Trophoblast cell (in vitro differentiated cells and primary cell): ENCODE data around the gene ATP2C2.

Experiments
- DNase-seq, 2 donors: peaks; one replicate each; pipeline ENCODE4 v3.0.0-alpha.2; 2016
- H2AFZ ChIP-seq: 2 replicates; pipeline ENCODE4 v1.6.1; 2013; ENCODE audit warnings: low read length, moderate library complexity, mild to moderate bottlenecking; ENCODE audit not compliant: insufficient read depth, poor library complexity
- H2AK5ac ChIP-seq: 2 replicates; pipeline ENCODE4 v1.6.1; 2013; ENCODE audit warnings: mild to moderate bottlenecking, low read length
- H2BK120ac ChIP-seq: 2 replicates; pipeline ENCODE4 v1.6.1; 2013; ENCODE audit warnings: low read length, mild to moderate bottlenecking, moderate library complexity; ENCODE audit not compliant: insufficient read depth, poor library complexity
- H2BK12ac ChIP-seq: 2 replicates; pipeline ENCODE4 v1.6.1; 2013; ENCODE audit warnings: mild to moderate bottlenecking, low read length, moderate library complexity
- H2BK5ac ChIP-seq: 2 replicates; pipeline ENCODE4 v1.6.1; 2013; ENCODE audit warnings: low read length, low read depth, moderate library complexity, mild to moderate bottlenecking; ENCODE audit not compliant: poor library complexity
- H3K14ac ChIP-seq: 2 replicates; pipeline ENCODE4 v1.6.1; 2013; ENCODE audit warnings: mild to moderate bottlenecking, low read length
- H3K18ac ChIP-seq: 2 replicates; pipeline ENCODE4 v1.6.1; 2013; ENCODE audit warnings: mild to moderate bottlenecking, low read length
- H3K23ac ChIP-seq: 2 replicates; pipeline ENCODE4 v1.6.1; 2013; ENCODE audit warnings: low read length
- H3K27ac ChIP-seq: 2 replicates; pipeline ENCODE4 v1.5.1; 2013; ENCODE audit warnings: low read depth, mild to moderate bottlenecking, inconsistent platforms, low read length, moderate library complexity
- H3K27me3 ChIP-seq: 2 replicates; pipeline ENCODE4 v1.6.1; 2013; ENCODE audit warnings: inconsistent platforms, mild to moderate bottlenecking, low read length, moderate library complexity; ENCODE audit not compliant: insufficient read depth
- H3K36me3 ChIP-seq, 2 experiments: 1 replicate in 1 of 2; 2 replicates in 1 of 2; pipeline ENCODE4 v1.6.1; 2013; ENCODE audit warnings: low read length in 2 of 2, mild to moderate bottlenecking in 2 of 2, moderate library complexity in 1 of 2; ENCODE audit not compliant: insufficient read depth in 2 of 2, control insufficient read depth in 1 of 2
- H3K4ac ChIP-seq: 2 replicates; pipeline ENCODE4 v1.6.1; 2013; ENCODE audit warnings: low read depth, mild to moderate bottlenecking, low read length, moderate library complexity
- H3K4me1 ChIP-seq, 2 experiments: 1 replicate in 1 of 2; 2 replicates in 1 of 2; pipeline ENCODE4 v1.6.1; 2013; ENCODE audit warnings: low read length in 2 of 2, mild to moderate bottlenecking in 2 of 2, moderate library complexity in 1 of 2; ENCODE audit not compliant: insufficient read depth in 2 of 2, control insufficient read depth in 1 of 2
- H3K4me2 ChIP-seq: 2 replicates; pipeline ENCODE4 v1.6.1; 2013; ENCODE audit warnings: inconsistent platforms, mild to moderate bottlenecking, low read length, moderate library complexity
- H3K4me3 ChIP-seq: 2 replicates; pipeline ENCODE4 v1.5.1; 2013; ENCODE audit warnings: mild to moderate bottlenecking, low read depth, low read length, inconsistent platforms
- H3K79me1 ChIP-seq: one replicate; pipeline ENCODE4 v1.6.1; 2013; ENCODE audit warnings: low read length
- H3K79me2 ChIP-seq: 2 replicates; pipeline ENCODE4 v1.6.1; 2013; ENCODE audit warnings: low read length, mild to moderate bottlenecking; ENCODE audit not compliant: control insufficient read depth, insufficient read depth, poor library complexity
- H3K9ac ChIP-seq: 2 replicates; pipeline ENCODE4 v1.6.1; 2013; ENCODE audit warnings: mild to moderate bottlenecking, low read length
- H3K9me3 ChIP-seq: 2 replicates; pipeline ENCODE4 v1.6.1; 2013; ENCODE audit warnings: low read depth, mild to moderate bottlenecking, control low read depth, inconsistent platforms, low read length; ENCODE audit not compliant: insufficient read depth
- H4K12ac ChIP-seq: 2 replicates; pipeline ENCODE4 v1.6.1; 2013; ENCODE audit warnings: low read depth, mild to moderate bottlenecking, low read length, moderate library complexity
- H4K8ac ChIP-seq: 2 replicates; pipeline ENCODE4 v1.6.1; 2013; ENCODE audit warnings: low read depth, mild to moderate bottlenecking, low read length, moderate library complexity
- H4K91ac ChIP-seq: one replicate; pipeline ENCODE4 v1.6.1; 2013; ENCODE audit warnings: low read depth, mild to moderate bottlenecking, low read length, moderate library complexity
- WGBS: extraction: QIAGEN DNeasy Blood & Tissue Kit; methylation state at CpG from one replicate; pipeline ENCODE4 v1.1.7; 2013; ENCODE audit warnings: missing lambda C conversion rate; ENCODE audit not compliant: insufficient read length, insufficient coverage; ENCODE audit errors: extremely low coverage; 5-methylcytosine and 5-hydroxymethylcytosine counted together

The ATP2C2 gene

DNA sequence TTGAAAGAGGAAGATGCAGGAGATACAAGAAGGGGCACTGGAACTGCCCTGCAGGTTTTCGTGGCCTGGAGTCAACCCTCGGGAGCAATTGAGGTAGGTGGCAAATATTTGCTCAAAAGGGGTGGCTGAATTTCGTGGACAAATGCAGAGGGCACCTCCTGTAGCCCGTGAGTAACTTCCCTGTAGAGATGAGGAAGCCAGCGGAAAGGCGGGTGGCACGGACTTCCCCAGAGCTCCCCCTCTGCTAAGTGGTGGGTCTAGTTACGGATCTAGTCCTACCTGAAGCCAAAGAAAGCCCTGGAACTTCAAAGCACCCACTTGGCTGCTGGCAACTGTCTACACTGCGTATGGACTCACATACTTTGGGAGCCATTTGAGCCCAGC lies 1.0 kb upstream of the ATP2C2 start:
- H3K27me3 ChIP-seq = no peaks in the 10 kb centered on the region
- no peak overlapping the region for H3K18ac ChIP-seq
- WGBS = no CpG with 5 or more reads among the region's 9 CpGs
- no peak overlapping the region for H3K4ac ChIP-seq
- no peak for DNase-seq
- peaks cover 9 to 14% of the 10 kb centered on the region in 2 experiments for H3K4me1 ChIP-seq
- no peak overlapping the region for H2BK5ac ChIP-seq
- H3K27ac ChIP-seq = no peak overlapping the region
- no peak overlapping the region for H2BK12ac ChIP-seq
- H3K9me3 ChIP-seq = no peaks in the 10 kb centered on the region
- no peak overlapping the region for H2AFZ ChIP-seq
- peaks cover 3% of the 10 kb centered on the region for H3K79me1 ChIP-seq
- H3K79me2 ChIP-seq = peaks cover 3% of the 10 kb centered on the region
- no peak overlapping the region for H4K8ac ChIP-seq
- no peak overlapping the region for H2AK5ac ChIP-seq
- no peak overlapping the region for H3K23ac ChIP-seq
- no peak overlapping the region for H3K14ac ChIP-seq
- no peak overlapping the region for H2BK120ac ChIP-seq
- H4K91ac ChIP-seq = no peak overlapping the region
- H3K9ac ChIP-seq = no peak overlapping the region
- no peaks in the 10 kb centered on the region for H3K36me3 ChIP-seq
- H3K4me3 ChIP-seq = no peak overlapping the region
- H4K12ac ChIP-seq = no peak overlapping the region
- H3K4me2 ChIP-seq = no peak overlapping the region

DNA sequence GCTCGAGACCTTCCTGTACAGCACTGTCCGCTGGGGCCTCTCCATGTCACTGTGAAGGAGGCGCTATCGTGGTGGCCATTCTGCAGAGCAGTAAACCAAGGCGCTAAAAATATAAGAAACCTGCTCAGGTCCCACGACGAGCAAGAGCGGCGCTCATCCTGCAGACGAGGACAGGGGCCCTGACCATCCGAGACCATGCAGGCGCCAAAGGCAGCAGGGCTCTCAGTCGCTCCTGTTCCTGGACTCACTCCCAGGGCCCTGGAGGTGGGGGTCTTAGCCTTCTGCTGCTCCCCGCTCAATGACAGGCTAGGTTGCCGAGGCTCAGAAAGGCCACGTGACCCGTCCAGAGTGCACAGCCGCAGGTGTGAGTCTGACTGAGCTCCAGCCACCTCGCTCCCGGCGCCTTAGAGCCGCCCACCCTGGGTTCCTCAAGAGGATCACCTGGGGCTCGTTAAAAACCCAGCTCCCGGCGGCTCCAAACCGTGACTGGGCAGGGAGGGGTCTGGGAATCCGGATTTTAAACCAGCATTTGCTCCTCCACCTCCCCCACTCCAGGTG lies 509 bp upstream of the ATP2C2 start:
- H3K14ac ChIP-seq = no peak overlapping the region
- H3K4me3 ChIP-seq = no peak overlapping the region
- peak overlapping the region; percentile 1 for H4K91ac ChIP-seq
- H3K27me3 ChIP-seq = no peaks in the 10 kb centered on the region
- no peak overlapping the region for H3K27ac ChIP-seq
- no peaks in the 10 kb centered on the region for H3K36me3 ChIP-seq
- no peak overlapping the region for H2AK5ac ChIP-seq
- no peak overlapping the region for H2BK5ac ChIP-seq
- peaks cover 9 to 14% of the 10 kb centered on the region in 2 experiments for H3K4me1 ChIP-seq
- no peak for DNase-seq
- H3K18ac ChIP-seq = no peak overlapping the region
- H4K12ac ChIP-seq = no peak overlapping the region
- H2AFZ ChIP-seq = peak overlapping the region; percentile 92
- peaks cover 3% of the 10 kb centered on the region for H3K79me2 ChIP-seq
- no peak overlapping the region for H3K23ac ChIP-seq
- H4K8ac ChIP-seq = no peak overlapping the region
- H2BK120ac ChIP-seq = no peak overlapping the region
- peak overlapping the region; percentile 89 for H3K4me2 ChIP-seq
- H3K4ac ChIP-seq = no peak overlapping the region
- no CpG with 5 or more reads among the region's 27 CpGs for WGBS
- H3K79me1 ChIP-seq = peaks cover 3% of the 10 kb centered on the region
- H3K9me3 ChIP-seq = no peaks in the 10 kb centered on the region
- no peak overlapping the region for H2BK12ac ChIP-seq
- peak overlapping the region; percentile 16 for H3K9ac ChIP-seq

DNA sequence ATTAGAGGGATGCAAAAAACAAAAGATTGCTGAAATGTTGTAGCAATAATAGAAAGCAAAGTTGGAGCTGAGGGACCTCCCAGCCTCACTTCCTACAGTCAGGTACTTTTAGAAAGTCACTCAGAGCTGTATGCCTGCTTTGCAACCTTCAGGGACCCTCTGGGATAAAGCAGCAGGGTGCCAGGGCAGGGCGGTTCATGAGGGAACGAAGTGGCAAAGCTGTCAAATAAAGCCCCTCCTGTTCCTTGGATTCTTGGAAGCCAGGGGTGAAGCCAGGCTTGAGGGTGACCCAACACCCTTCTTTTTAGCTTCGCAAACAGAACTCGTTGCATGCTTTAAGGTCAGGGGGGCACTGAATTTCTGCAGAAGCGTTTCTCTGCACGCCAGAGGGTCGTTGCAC lies 767 bp downstream of the ATP2C2 start:
- H2BK5ac ChIP-seq = no peak overlapping the region
- H3K36me3 ChIP-seq = no peaks in the 10 kb centered on the region
- no peak overlapping the region for H4K91ac ChIP-seq
- no CpG with 5 or more reads among the region's 7 CpGs for WGBS
- no peak overlapping the region for H3K14ac ChIP-seq
- no peaks in the 10 kb centered on the region for H3K9me3 ChIP-seq
- H3K4me1 ChIP-seq = peaks cover 9 to 14% of the 10 kb centered on the region in 2 experiments
- H2BK120ac ChIP-seq = no peak overlapping the region
- no peak overlapping the region for H2BK12ac ChIP-seq
- H3K4ac ChIP-seq = no peak overlapping the region
- H3K79me2 ChIP-seq = peaks cover 3% of the 10 kb centered on the region
- no peak overlapping the region for H2AK5ac ChIP-seq
- no peak overlapping the region for H4K12ac ChIP-seq
- no peak for DNase-seq
- H3K79me1 ChIP-seq = peaks cover 3% of the 10 kb centered on the region
- H4K8ac ChIP-seq = no peak overlapping the region
- no peak overlapping the region for H3K9ac ChIP-seq
- H3K18ac ChIP-seq = no peak overlapping the region
- H3K23ac ChIP-seq = no peak overlapping the region
- H2AFZ ChIP-seq = no peak overlapping the region
- no peak overlapping the region for H3K4me3 ChIP-seq
- no peak overlapping the region for H3K4me2 ChIP-seq
- no peaks in the 10 kb centered on the region for H3K27me3 ChIP-seq
- H3K27ac ChIP-seq = no peak overlapping the region

DNA sequence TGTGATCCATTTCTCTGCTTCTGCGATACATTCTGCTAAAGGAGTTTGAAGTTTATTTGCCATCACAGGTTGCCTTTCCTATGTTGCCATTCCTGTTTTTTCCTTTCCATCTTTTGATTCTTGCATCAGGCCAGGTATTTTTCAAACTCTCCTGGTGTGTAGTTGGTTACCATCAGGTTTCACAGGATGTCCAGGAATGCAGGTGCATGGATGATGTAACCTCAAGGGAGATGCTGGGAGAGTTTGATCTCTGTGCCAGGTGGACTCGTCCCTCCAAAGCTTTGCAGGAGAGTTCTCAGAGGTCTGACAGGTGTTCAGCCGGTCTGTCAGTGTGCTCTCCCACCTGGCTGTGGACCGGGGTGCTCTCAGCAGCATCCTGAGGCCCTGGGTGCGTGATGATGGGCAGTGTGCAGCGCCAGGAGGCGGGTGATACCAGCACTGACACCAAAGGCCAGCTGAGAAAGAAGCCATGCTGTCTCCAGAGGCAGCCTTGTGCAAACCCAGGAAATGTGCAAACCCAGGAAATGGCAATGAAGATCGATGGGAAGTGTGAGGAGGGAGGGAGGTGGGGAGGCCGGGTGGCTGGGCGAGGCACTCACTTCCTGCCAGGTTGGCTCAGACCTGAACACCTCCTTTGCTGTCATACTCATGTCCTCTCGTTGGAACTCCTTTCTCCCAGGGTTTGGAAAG lies 1.7 kb downstream of the ATP2C2 start:
- no CpG with 5 or more reads among the region's 11 CpGs for WGBS
- no peak overlapping the region for H3K4me2 ChIP-seq
- H4K91ac ChIP-seq = no peak overlapping the region
- DNase-seq = peak in 1 of 2 donors; percentile 83
- no peak overlapping the region for H4K8ac ChIP-seq
- peaks cover 9 to 14% of the 10 kb centered on the region in 2 experiments for H3K4me1 ChIP-seq
- H3K79me1 ChIP-seq = peaks cover 3% of the 10 kb centered on the region
- no peak overlapping the region for H3K9ac ChIP-seq
- H2AFZ ChIP-seq = no peak overlapping the region
- no peak overlapping the region for H3K14ac ChIP-seq
- peaks cover 3% of the 10 kb centered on the region for H3K79me2 ChIP-seq
- H3K9me3 ChIP-seq = no peaks in the 10 kb centered on the region
- H3K27me3 ChIP-seq = no peaks in the 10 kb centered on the region
- no peak overlapping the region for H2BK12ac ChIP-seq
- H3K36me3 ChIP-seq = no peaks in the 10 kb centered on the region
- H2BK5ac ChIP-seq = no peak overlapping the region
- no peak overlapping the region for H3K4me3 ChIP-seq
- H4K12ac ChIP-seq = no peak overlapping the region
- no peak overlapping the region for H3K27ac ChIP-seq
- H3K4ac ChIP-seq = no peak overlapping the region
- H3K18ac ChIP-seq = no peak overlapping the region
- no peak overlapping the region for H3K23ac ChIP-seq
- no peak overlapping the region for H2AK5ac ChIP-seq
- no peak overlapping the region for H2BK120ac ChIP-seq
